ENCODE results near the gene ANK3. TPM values are rescaled to one million over a fixed set of nuclear protein-coding genes. Genes with fewer than 3 reads are reported as not detected.
A peak's percentile ranks its signal among the peaks of the same experiment; 100 is the strongest.

ANK3 gene
- total RNA-seq, 2 donors from 2014 or later, result 189 to 198 TPM

GRCh38 chr10:60155943-60156683, 233.6 kb downstream of the ANK3 start:
- H3K27me3 ChIP-seq, result no peaks in the 10 kb centered on the region
- TF ChIP-seq CTCF (IDR thresholded peaks at IDR 0.05), result no peak
- no peak for DNase-seq (ENCODE audit: low spot score)
- no peak overlapping the region for H3K27ac ChIP-seq
- no peak overlapping the region for H3K4me3 ChIP-seq
- no peaks in the 10 kb centered on the region for H3K4me1 ChIP-seq
- no peaks in the 10 kb centered on the region for H3K9me3 ChIP-seq
- H3K36me3 ChIP-seq, result no peaks in the 10 kb centered on the region

- no peaks in the 10 kb centered on the region for H3K36me3 ChIP-seq
- H3K27me3 ChIP-seq, result no peaks in the 10 kb centered on the region
- H3K4me3 ChIP-seq, result no peak overlapping the region
- no peak for TF ChIP-seq CTCF (IDR thresholded peaks at IDR 0.05)
- H3K9me3 ChIP-seq, result no peaks in the 10 kb centered on the region
- DNase-seq (ENCODE audit: low spot score), result no peak
- H3K27ac ChIP-seq, result no peak overlapping the region
- no peaks in the 10 kb centered on the region for H3K4me1 ChIP-seq
Observed at GRCh38 chr10:60155099-60155877, 234.4 kb downstream of the ANK3 start.

GRCh38 chr10:60149003-60149402, 240.7 kb downstream of the ANK3 start:
- H3K27me3 ChIP-seq, result no peaks in the 10 kb centered on the region
- peaks cover 0 to 26% of the 10 kb centered on the region in 2 donors for H3K4me1 ChIP-seq
- H3K9me3 ChIP-seq, result no peaks in the 10 kb centered on the region
- H3K4me3 ChIP-seq, result no peak overlapping the region
- H3K27ac ChIP-seq, result peak overlapping the region; percentile 50 to 66
- H3K36me3 ChIP-seq, result peaks cover 9% of the 10 kb centered on the region
- DNase-seq (ENCODE audit: low spot score), result no peak
- no peak for TF ChIP-seq CTCF (IDR thresholded peaks at IDR 0.05)

- peaks cover 0 to 26% of the 10 kb centered on the region in 2 donors for H3K4me1 ChIP-seq
- no peak for DNase-seq (ENCODE audit: low spot score)
- peak overlapping the region; percentile 50 to 66 for H3K27ac ChIP-seq
- no peak overlapping the region for H3K4me3 ChIP-seq
- no peaks in the 10 kb centered on the region for H3K9me3 ChIP-seq
- H3K36me3 ChIP-seq, result peaks cover 9% of the 10 kb centered on the region
- no peaks in the 10 kb centered on the region for H3K27me3 ChIP-seq
- no peak for TF ChIP-seq CTCF (IDR thresholded peaks at IDR 0.05)
Observed at GRCh38 chr10:60148266-60148840, 241.3 kb downstream of the ANK3 start.

GRCh38 chr10:60147576-60148265, 242.0 kb downstream of the ANK3 start:
- H3K4me1 ChIP-seq, result peaks cover 0 to 26% of the 10 kb centered on the region in 2 donors
- TF ChIP-seq CTCF (IDR thresholded peaks at IDR 0.05), result no peak

More at GRCh38 chr10:60147576-60148265, 242.0 kb downstream of the ANK3 start:
- H3K27ac ChIP-seq, result peak overlapping the region; percentile 50 to 66
- no peaks in the 10 kb centered on the region for H3K27me3 ChIP-seq
- H3K4me3 ChIP-seq, result no peak overlapping the region
- H3K9me3 ChIP-seq, result no peaks in the 10 kb centered on the region
- no peak for DNase-seq (ENCODE audit: low spot score)
- H3K36me3 ChIP-seq, result peaks cover 9% of the 10 kb centered on the region
